ENCODE results near the gene WFDC12.

DNA sequence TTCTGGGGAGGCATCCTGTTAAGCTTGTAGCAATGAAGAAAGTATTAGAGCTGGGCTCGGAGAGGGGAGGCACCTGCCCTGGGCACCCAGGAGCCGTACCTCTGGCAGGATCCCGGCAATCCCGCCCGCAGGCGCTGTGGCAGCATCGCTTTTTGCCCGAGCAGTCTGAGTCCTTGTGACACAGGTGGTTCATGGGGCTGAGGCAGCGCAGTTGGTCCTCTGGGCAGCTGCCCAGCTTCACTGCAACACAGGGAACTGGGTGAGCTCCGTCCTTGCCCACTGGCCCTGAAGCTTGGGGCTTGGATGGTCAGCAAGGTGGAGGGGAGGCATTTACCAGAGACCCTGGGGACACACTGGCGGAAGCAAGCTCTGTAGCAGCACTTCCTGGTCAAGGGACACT is 14.0 kb downstream of the WFDC12 start:
- TF ChIP-seq GLIS3 (CRISPR knock-in tag; IDR thresholded peaks at IDR 0.05) (no peak), ZFP30 (CRISPR knock-in tag; IDR thresholded peaks at IDR 0.05) (no peak), POU6F1 (CRISPR knock-in tag; IDR thresholded peaks at IDR 0.05; ENCODE audit: borderline replicate concordance, low read depth) (no peak), CREB5 (CRISPR knock-in tag; IDR thresholded peaks at IDR 0.05; ENCODE audit: low read depth) (no peak), SNAI2 (CRISPR knock-in tag; IDR thresholded peaks at IDR 0.05) (no peak), TOX (CRISPR knock-in tag; IDR thresholded peaks at IDR 0.05; ENCODE audit: borderline replicate concordance) (no peak), ARNTL (CRISPR knock-in tag; IDR thresholded peaks at IDR 0.05; ENCODE audit: borderline replicate concordance, low read depth) (no peak)

Measured in SK-N-SH treated with all-trans-retinoic acid at 6 μM for 48 hours (cell line).